Stimulated activated CD4-positive, alpha-beta T cell treated with anti-CD3 and anti-CD28 coated beads, Interleukin-1b, Interleukin-23, amount 100 ng/mL, for 4 hours (primary cell): ENCODE data around the gene PCDHB13.
"Not testable (repeated sequence)": the region's sequence is repeated elsewhere in the genome, so short reads cannot be mapped to it uniquely, and the experiment has no call there.

Experiments
- DNase-seq, 2 donors: peaks; one replicate each; pipeline ENCODE4 v3.0.0-alpha.2; 2020; ENCODE audit warnings: low read depth in 2 of 2

PCDHB13 gene

DNA sequence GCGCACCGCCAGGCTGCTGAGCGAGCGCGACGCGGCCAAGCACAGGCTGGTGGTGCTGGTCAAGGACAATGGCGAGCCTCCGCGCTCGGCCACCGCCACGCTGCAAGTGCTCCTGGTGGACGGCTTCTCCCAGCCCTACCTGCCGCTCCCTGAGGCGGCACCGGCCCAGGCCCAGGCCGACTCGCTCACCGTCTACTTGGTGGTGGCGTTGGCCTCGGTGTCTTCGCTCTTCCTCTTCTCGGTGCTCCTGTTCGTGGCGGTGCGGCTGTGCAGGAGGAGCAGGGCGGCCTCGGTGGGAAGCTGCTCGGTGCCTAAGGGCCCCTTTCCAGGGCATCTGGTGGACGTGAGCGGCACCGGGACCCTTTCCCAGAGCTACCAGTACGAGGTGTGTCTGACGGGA, 12.1 kb upstream of the PCDHB13 start:
- DNase-seq = not testable (repeated sequence)

DNA sequence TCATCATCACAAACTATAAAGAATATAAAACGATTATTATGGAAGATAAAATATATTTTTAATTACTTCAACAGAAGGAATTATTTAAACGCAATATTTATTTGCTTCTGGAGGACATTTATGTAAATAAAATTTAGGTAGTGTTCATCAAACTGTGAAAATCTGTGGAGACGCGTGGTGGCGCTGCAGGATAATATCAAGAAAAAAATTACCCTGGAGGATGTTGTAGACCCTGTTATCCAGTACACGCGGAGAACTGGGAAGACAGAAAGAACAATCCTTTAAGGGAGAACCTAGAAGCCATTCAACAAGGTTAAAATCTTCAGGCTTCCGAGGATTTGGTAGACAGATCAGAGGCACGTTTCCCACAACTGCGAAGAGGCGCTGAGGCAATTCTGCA, 5.2 kb upstream of the PCDHB13 start, which contains the start of gene PCDHB12:
TSS of gene PCDHB12 (plus strand) at position 242 of the 400 bp plus-strand sequence. CDS start 189 bp downstream, outside the sequence.
- DNase-seq = no peak

DNA sequence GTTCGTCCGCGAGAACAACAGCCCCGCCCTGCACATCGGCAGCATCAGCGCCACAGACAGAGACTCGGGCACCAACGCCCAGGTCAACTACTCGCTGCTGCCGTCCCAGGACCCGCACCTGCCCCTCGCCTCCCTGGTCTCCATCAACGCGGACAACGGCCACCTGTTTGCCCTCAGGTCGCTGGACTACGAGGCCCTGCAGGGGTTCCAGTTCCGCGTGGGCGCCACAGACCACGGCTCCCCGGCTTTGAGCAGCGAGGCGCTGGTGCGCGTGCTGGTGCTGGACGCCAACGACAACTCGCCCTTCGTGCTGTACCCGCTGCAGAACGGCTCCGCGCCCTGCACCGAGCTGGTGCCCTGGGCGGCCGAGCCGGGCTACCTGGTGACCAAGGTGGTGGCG, 3.4 kb upstream of the PCDHB13 start:
- not testable (repeated sequence) for DNase-seq

DNA sequence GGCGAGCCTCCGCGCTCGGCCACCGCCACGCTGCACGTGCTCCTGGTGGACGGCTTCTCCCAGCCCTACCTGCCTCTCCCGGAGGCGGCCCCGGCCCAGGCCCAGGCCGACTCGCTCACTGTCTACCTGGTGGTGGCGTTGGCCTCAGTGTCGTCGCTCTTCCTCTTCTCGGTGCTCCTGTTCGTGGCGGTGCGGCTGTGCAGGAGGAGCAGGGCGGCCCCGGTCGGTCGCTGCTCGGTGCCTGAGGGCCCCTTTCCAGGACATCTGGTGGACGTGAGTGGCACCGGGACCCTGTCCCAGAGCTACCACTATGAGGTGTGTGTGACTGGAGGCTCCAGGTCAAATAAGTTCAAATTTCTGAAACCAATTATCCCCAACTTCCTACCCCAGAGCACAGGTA, 2.9 kb upstream of the PCDHB13 start:
- DNase-seq = not testable (repeated sequence)

DNA sequence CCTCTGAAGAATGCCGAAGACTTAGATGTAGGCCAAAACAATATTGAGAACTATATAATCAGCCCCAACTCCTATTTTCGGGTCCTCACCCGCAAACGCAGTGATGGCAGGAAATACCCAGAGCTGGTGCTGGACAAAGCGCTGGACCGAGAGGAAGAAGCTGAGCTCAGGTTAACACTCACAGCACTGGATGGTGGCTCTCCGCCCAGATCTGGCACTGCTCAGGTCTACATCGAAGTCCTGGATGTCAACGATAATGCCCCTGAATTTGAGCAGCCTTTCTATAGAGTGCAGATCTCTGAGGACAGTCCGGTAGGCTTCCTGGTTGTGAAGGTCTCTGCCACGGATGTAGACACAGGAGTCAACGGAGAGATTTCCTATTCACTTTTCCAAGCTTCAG, 864 bp downstream of the PCDHB13 start:
- DNase-seq = not testable (repeated sequence)

DNA sequence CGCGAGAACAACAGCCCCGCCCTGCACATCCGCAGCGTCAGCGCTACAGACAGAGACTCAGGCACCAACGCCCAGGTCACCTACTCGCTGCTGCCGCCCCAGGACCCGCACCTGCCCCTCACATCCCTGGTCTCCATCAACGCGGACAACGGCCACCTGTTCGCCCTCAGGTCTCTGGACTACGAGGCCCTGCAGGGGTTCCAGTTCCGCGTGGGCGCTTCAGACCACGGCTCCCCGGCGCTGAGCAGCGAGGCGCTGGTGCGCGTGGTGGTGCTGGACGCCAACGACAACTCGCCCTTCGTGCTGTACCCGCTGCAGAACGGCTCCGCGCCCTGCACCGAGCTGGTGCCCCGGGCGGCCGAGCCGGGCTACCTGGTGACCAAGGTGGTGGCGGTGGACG, 1.8 kb downstream of the PCDHB13 start:
- not testable (repeated sequence) for DNase-seq

DNA sequence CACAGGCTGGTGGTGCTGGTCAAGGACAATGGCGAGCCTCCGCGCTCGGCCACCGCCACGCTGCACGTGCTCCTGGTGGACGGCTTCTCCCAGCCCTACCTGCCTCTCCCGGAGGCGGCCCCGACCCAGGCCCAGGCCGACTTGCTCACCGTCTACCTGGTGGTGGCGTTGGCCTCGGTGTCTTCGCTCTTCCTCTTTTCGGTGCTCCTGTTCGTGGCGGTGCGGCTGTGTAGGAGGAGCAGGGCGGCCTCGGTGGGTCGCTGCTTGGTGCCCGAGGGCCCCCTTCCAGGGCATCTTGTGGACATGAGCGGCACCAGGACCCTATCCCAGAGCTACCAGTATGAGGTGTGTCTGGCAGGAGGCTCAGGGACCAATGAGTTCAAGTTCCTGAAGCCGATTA, 2.3 kb downstream of the PCDHB13 start:
- DNase-seq = not testable (repeated sequence)

DNA sequence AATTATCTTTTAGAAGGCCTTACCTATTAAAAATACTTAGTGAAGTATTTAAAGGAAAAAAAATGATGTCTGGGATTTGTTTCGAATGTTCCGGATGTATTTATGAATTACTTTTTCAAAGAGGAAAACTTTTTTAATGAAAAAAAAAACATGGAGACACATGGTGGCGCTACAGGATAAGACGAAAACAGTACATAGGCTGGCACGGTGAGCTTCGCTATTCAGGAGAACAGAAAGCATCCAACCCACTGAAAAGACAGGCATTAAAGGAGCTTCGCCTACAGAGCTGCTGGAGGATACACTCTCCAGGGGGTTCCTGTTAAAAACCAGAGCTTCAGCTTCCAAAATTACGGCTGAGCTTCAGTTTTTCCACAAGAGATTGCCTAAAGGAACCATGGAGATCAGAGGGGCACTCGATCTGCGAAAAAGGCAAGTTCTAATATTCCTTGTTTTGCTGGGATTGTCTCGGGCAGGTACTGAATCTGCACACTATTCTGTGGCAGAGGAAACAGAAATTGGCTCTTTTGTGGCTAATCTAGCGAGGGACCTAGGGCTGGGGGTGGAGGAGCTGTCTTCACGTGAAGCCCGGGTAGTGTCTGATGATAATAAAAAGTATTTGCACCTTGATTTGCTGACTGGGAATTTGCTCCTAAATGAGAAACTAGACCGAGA, 9.5 kb downstream of the PCDHB13 start, which contains the start of gene PCDHB14:
TSS of gene PCDHB14 (plus strand) at position 232 of the 672 bp plus-strand sequence. CDS start at position 395, 163 bp downstream.
- no peak for DNase-seq

DNA sequence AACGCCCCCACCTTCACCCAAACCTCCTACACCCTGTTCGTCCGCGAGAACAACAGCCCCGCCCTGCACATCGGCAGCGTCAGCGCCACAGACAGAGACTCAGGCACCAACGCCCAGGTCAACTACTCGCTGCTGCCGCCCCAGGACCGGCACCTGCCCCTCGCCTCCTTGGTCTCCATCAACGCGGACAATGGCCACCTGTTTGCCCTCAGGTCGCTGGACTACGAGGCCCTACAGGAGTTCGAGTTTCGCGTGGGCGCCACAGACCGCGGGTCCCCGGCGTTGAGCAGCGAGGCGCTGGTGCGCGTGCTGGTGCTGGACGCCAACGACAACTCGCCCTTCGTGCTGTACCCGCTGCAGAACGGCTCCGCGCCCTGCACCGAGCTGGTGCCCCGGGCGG, 11.1 kb downstream of the PCDHB13 start:
- not testable (repeated sequence) for DNase-seq

DNA sequence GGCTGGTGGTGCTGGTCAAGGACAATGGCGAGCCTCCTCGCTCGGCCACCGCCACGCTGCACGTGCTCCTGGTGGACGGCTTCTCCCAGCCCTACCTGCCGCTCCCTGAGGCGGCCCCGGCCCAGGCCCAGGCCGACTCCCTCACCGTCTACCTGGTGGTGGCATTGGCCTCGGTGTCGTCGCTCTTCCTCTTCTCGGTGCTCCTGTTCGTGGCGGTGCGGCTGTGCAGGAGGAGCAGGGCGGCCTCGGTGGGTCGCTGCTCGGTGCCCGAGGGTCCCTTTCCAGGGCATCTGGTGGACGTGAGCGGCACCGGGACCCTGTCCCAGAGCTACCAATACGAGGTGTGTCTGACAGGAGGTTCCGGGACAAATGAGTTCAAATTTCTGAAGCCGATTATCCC, 11.7 kb downstream of the PCDHB13 start:
- DNase-seq = not testable (repeated sequence)

DNA sequence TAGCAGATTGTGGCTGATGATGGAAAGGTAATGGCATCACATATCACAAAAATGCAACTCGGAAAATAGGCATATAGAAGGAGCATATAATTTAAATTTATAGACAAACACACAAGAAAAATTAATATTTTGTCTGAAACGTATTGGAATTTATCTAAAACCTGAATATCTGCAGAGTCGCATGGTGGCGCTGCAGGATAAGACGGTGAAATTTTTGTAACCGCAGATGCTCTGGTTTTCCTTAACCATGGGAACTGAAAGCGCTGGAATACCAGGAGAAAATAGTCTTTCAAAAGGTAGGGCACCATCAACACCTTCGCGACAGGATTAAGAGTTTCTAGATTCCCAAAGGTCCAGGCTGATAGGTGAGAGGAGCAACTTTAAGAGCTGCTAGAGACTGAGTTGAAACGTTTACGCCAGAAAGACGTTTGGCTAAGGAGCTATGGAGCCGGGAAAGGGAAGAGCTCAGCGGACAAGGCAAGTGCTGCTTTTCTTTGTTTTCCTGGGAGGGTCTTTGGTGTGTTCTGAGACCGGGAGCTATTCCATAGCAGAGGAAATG, 20.5 kb downstream of the PCDHB13 start:
- DNase-seq = no peak

DNA sequence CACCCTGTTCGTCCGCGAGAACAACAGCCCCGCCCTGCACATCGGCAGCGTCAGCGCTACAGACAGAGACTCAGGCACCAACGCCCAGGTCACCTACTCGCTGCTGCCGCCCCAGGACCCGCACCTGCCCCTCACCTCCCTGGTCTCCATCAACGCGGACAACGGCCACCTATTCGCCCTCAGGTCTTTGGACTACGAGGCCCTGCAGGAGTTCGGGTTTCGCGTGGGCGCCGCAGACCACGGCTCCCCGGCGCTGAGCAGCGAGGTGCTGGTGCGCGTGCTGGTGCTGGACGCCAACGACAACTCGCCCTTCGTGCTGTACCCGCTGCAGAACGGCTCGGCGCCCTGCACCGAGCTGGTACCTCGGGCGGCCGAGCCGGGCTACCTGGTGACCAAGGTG, 22.2 kb downstream of the PCDHB13 start:
- DNase-seq = not testable (repeated sequence)

DNA sequence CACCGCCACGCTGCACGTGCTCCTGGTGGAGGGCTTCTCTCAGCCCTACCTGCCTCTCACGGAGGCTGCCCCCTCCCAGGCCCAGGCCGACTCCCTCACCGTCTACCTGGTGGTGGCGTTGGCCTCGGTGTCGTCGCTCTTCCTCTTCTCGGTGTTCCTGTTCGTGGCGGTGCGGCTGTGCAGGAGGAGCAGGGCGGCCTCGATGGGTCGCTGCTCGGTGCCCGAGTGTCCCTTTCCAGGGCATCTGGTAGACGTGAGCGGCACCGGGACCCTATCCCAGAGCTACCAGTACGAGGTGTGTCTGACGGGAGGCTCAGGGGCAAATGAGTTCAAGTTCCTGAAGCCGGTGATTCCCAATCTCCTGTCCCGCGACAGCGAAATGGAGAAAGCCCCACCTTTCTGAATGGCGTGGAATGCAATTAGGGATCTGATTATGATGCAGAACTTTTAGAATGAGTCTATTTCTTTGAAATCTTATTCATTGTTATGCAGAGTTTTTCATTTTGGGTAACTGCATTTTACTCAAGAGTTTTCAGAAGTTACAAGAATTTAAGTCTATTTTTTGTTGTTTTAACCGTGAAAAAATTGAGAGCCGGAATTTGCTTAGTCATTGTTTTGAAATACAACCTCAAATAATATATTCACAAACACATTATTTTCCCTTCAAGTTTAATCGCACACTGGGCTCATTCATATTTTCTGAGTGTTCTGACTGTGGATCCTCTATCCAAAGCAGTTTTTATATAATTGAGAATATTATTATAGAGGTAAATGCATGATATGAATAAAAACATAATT, 23.0 kb downstream of the PCDHB13 start:
- DNase-seq = no peak

DNA sequence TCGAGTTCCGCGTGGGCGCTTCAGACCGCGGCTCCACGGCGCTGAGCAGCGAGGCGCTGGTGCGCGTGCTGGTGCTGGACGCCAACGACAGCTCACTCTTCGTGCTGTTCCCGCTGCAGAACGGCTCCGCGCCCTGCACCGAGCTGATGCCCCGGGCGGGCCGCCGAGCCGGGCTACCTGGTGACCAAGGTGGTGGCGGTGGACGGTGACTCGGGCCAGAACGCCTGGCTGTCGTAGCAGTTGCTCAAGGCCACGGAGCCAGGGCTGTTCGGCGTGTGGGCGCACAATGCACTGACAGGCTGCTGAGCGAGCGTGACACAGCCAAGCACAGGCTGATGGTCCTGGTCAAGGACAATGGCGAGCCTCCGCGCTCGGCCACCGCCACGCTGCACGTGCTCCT, 27.8 kb downstream of the PCDHB13 start:
- DNase-seq = no peak

DNA sequence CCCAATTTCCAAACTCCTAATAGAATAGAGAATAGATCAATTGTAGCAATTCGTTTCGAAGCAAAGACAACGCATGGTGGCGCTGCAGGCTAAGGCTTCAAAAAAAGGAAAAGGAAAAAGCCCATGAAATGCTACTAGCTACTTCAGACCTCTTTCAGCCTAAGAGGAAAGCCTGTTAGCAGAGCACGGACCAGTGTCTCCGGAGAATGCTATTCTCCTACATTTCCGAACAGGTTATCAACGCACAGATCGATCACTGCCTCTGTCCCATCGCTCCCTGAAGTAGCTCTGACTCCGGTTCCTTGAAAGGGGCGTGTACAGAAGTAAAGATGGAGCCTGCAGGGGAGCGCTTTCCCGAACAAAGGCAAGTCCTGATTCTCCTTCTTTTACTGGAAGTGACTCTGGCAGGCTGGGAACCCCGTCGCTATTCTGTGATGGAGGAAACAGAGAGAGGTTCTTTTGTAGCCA, 31.6 kb downstream of the PCDHB13 start, which contains the start of gene PCDHB15:
TSS of gene PCDHB15 (plus strand) at position 146 of the 468 bp plus-strand sequence. CDS start at position 330, 184 bp downstream.
- DNase-seq = no peak

DNA sequence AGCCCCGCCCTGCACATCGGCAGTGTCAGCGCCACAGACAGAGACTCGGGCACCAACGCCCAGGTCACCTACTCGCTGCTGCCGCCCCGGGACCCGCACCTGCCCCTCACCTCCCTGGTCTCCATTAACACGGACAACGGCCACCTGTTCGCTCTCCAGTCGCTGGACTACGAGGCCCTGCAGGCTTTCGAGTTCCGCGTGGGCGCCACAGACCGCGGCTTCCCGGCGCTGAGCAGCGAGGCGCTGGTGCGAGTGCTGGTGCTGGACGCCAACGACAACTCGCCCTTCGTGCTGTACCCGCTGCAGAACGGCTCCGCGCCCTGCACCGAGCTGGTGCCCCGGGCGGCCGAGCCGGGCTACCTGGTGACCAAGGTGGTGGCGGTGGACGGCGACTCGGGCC, 33.3 kb downstream of the PCDHB13 start:
- not testable (repeated sequence) for DNase-seq

DNA sequence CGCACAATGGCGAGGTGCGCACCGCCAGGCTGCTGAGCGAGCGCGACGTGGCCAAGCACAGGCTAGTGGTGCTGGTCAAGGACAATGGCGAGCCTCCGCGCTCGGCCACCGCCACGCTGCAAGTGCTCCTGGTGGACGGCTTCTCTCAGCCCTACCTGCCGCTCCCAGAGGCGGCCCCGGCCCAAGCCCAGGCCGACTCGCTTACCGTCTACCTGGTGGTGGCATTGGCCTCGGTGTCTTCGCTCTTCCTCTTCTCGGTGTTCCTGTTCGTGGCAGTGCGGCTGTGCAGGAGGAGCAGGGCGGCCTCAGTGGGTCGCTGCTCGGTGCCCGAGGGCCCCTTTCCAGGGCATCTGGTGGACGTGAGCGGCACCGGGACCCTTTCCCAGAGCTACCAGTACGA, 33.7 kb downstream of the PCDHB13 start:
- not testable (repeated sequence) for DNase-seq

DNA sequence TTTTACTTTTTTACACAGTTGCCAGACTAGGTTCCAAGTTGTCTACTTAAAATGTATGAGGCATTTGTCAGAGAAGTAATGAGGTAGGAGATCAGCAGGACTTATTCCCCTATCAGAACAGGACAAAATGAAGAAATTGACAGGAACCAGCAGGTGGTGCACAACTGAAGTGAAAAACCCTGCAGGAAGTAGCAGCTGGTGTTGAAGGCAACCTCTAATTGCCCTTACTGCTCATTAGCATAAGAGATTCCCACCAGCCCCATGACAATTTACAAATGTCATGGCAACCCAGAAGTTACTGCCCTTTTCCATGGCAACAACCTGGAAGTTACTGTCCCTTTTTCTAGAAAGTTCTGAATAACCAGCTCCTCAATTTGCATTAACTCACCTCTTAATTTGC, 36.9 kb downstream of the PCDHB13 start:
- no peak for DNase-seq

DNA sequence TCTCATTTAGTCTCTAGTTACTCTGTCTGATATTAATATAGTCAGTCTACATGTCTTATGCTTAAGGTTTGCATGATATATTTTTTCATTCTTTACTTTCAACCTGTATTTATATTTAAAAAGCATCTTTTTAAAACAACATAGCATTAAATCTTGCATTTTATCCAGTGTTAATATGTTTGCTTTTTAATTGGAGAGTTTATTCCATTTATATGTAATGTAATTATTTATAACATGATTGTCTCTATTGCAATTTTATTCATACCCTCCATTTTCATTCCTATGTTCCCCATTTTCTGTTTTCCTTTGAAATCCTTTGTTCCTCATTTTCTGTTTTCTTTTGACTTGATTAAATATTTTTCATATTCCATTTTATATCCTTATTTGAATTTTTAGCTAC, 44.7 kb downstream of the PCDHB13 start:
- DNase-seq = no peak

DNA sequence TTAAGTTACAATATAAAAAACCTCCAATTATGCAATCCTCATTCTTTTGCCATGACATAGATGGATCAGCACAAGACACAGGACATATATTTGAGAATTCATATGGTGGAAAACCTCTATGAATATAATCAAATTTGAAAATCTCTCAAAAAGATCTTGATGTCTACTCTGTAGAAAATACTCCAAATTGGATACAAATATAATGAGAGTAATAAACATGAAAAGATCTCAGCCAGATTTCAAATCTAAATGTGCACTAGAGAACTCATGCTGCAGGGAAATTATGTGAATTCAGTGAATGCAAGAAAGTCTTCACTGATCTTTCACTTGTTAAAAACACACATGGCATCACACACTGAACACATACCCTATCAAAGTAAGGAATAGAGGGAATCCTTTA, 45.2 kb downstream of the PCDHB13 start:
- DNase-seq = no peak

DNA sequence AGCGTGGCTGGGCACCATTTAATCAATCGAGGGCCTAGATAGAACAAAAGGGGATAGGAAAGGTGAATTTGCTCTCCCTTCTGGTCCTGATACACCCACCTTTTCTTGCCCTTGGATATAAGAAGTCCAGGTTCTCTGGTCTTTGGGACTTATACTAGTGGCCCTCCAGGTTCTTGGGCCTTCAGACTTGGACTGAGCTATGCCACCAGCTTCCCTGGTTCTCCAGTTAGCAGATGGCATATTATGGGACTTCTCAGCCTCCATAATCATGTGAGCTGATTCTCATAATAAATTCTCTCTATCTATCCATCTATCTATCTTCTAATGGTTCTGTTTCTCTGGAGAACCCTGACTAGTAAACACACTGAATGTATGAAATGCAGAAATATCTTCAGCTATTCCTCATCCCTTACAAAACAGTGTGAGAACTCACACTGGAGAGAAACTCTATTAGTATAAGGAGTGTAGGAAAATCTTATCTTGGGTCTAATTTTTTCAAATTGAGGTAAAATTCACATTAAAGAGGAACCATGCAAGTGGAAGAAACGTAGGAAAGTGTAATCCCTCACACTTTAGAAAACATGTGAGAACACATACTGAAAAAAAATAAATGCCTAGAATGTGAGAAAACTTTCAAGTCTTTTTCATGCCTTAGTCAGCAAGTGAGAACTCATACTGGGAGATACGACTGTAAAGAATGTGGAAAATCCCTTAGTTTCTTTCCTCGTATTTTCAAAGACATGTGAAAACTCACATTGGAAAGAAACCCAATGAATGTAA, 46.9 kb downstream of the PCDHB13 start:
- no peak for DNase-seq

DNA sequence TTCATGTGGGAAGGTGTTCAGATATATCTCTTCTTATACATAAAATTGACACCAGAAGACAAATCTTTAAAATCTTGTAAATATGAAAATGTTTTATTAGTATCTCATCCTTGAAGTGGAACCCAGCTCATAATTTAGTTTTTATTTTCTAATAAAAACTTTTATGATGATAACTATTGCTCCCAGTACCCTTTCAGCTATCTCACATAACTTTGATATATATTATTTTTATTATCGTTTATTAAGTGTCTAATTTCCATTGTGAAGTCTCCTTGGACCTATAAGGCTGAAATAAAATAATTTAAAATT, 47.5 kb downstream of the PCDHB13 start:
- no peak for DNase-seq
